GM21447 (cell line): ENCODE results near the gene PTCH1.

Experiments
- ATAC-seq: cut with Tn5 transposase; IDR thresholded peaks from one replicate; pipeline ENCODE4 v1.9.1; 2021; ENCODE audit not compliant: unreplicated experiment

The PTCH1 gene

GRCh38 chr9:95516734-95517558, at the start of gene PTCH1:
TSS of gene PTCH1 (minus strand) at chr9:95516971.
- no peak for ATAC-seq

- no peak for ATAC-seq
Observed at GRCh38 chr9:95565982-95566381, 49.2 kb upstream of the PTCH1 start.

GRCh38 chr9:95561913-95562312, 45.1 kb upstream of the PTCH1 start:
- ATAC-seq: no peak

GRCh38 chr9:95557142-95557541, 40.4 kb upstream of the PTCH1 start:
- ATAC-seq: no peak

- ATAC-seq: no peak
Observed at GRCh38 chr9:95556521-95556920, 39.8 kb upstream of the PTCH1 start.

- ATAC-seq: no peak
Observed at GRCh38 chr9:95552814-95553546, 36.2 kb upstream of the PTCH1 start.

GRCh38 chr9:95552255-95552654, 35.5 kb upstream of the PTCH1 start:
- ATAC-seq: no peak

GRCh38 chr9:95551406-95551805, 34.6 kb upstream of the PTCH1 start:
- ATAC-seq: no peak

- ATAC-seq: no peak
Observed at GRCh38 chr9:95545831-95546567, 29.2 kb upstream of the PTCH1 start.

- no peak for ATAC-seq
Observed at GRCh38 chr9:95533996-95534680, 17.4 kb upstream of the PTCH1 start.

GRCh38 chr9:95529910-95530309, 13.1 kb upstream of the PTCH1 start:
- ATAC-seq: no peak

GRCh38 chr9:95528908-95529502, 12.2 kb upstream of the PTCH1 start:
- no peak for ATAC-seq

- no peak for ATAC-seq
Observed at GRCh38 chr9:95522871-95523370, 6.2 kb upstream of the PTCH1 start.

GRCh38 chr9:95521699-95522098, 4.9 kb upstream of the PTCH1 start:
- ATAC-seq: no peak

GRCh38 chr9:95517559-95518425, 1.0 kb upstream of the PTCH1 start:
- no peak for ATAC-seq

- ATAC-seq: no peak
Observed at GRCh38 chr9:95516221-95516733, 494 bp downstream of the PTCH1 start.

GRCh38 chr9:95515272-95516113, 1.3 kb downstream of the PTCH1 start:
- no peak for ATAC-seq

GRCh38 chr9:95514342-95514741, 2.4 kb downstream of the PTCH1 start:
- no peak for ATAC-seq
